Epithelial cell of proximal tubule (primary cell): ENCODE data around the gene TMEM252. TPM values are rescaled to one million over a fixed set of nuclear protein-coding genes. Genes with fewer than 3 reads are reported as not detected.

Source experiments
- DNase-seq: peaks from one replicate; pipeline ENCODE4 v3.0.0-alpha.2; 2011; ENCODE audit warnings: low read depth
- H3K4me3 ChIP-seq: 2 replicates; pipeline ENCODE4 v1.5.1; 2011; ENCODE audit warnings: low read depth, mild to moderate bottlenecking, low read length
- CTCF ChIP-seq: conservative IDR thresholded peaks from 2 replicates; pipeline ENCODE4 v1.5.1; 2012; ENCODE audit warnings: low read depth, mild to moderate bottlenecking, low read length
- total RNA-seq: library from RNA; depleted of rRNA; stranded (reverse); fragments of >200 nt; gene quantifications from 2 replicates; pipeline ENCODE4 v1.2.3, GENCODE V29; 2015

The TMEM252 gene
- total RNA-seq, 1 donor from 2014 or later: not detected

GRCh38 chr9:68552700-68553476 lies 12.2 kb upstream of the TMEM252 start:
- no peak overlapping the region for H3K4me3 ChIP-seq
- peak; percentile 71 for DNase-seq
- TF ChIP-seq CTCF: no peak

- no peak for DNase-seq
- TF ChIP-seq CTCF: no peak
- H3K4me3 ChIP-seq: no peak overlapping the region
Measured at GRCh38 chr9:68551191-68551590, 10.5 kb upstream of the TMEM252 start.

GRCh38 chr9:68548241-68548640 lies 7.6 kb upstream of the TMEM252 start:
- H3K4me3 ChIP-seq: peak overlapping the region; percentile 23
- no peak for DNase-seq
- TF ChIP-seq CTCF: no peak

- no peak for TF ChIP-seq CTCF
- H3K4me3 ChIP-seq: peak overlapping the region; percentile 23
- no peak for DNase-seq
Measured at GRCh38 chr9:68547417-68547816, 6.7 kb upstream of the TMEM252 start.

- TF ChIP-seq CTCF: no peak
- H3K4me3 ChIP-seq: peak overlapping the region; percentile 29
- DNase-seq: peak; percentile 98
Measured at GRCh38 chr9:68546596-68547390, 6.1 kb upstream of the TMEM252 start.

- H3K4me3 ChIP-seq: no peak overlapping the region
- DNase-seq: no peak
- TF ChIP-seq CTCF: no peak
Measured at GRCh38 chr9:68545033-68545705, 4.5 kb upstream of the TMEM252 start.
